A549 treated with CORT108297 at 1 μM for 4 hours (cell line): Measurements from ENCODE around the gene SKP1. TPM values are rescaled to one million over a fixed set of nuclear protein-coding genes. Genes with fewer than 3 reads are reported as not detected.

Experiments
- total RNA-seq: library from RNA; stranded (reverse); fragments of 200-300 nt; extraction: Qiagen RNA extraction; gene quantifications from 5 replicates; pipeline ENCODE4 v1.2.3, GENCODE V29; 2022

SKP1 gene
- 604 to 794 TPM (median 610 TPM) in 5 replicates for total RNA-seq

GRCh38 chr5:134176511-134177368 lies at the start of gene SKP1:
SKP1 (minus strand) TSS chr5:134176950; CDS start chr5:134174022, 2,928 bp downstream.

GRCh38 chr5:134225780-134226440 lies 49.2 kb upstream of the SKP1 start, which contains the start of gene PPP2CA:
PPP2CA (minus strand) TSS chr5:134226073; CDS start chr5:134225861, 212 bp downstream.

GRCh38 chr5:134113902-134114875 lies 62.6 kb downstream of the SKP1 start, which contains the start of gene TCF7:
TCF7 (plus strand) TSS chr5:134114681; CDS start chr5:134114907, 226 bp downstream.

Other genes starting within 250 kb of the SKP1 start
- 41.3 to 59.1 TPM (median 55.4 TPM) in 5 replicates for gene C5orf15, start 208.3 kb downstream of the SKP1 start, total RNA-seq
- gene VDAC1, start 172.0 kb downstream of the SKP1 start, total RNA-seq = 397 to 403 TPM (median 398 TPM) in 5 replicates
- 12.6 to 16.6 TPM (median 15.3 TPM) in 5 replicates for gene TCF7, start 62.3 kb downstream of the SKP1 start, total RNA-seq
- gene PPP2CA, start 49.1 kb upstream of the SKP1 start, total RNA-seq = 249 to 282 TPM (median 272 TPM) in 5 replicates
- 1.1 to 1.5 TPM (median 1.5 TPM) in 5 replicates for gene CDKL3, start 190.2 kb upstream of the SKP1 start, total RNA-seq
- gene UBE2B, start 194.6 kb upstream of the SKP1 start, total RNA-seq = 61.4 to 77.1 TPM (median 69.9 TPM) in 5 replicates
- 37.5 to 44.4 TPM (median 42.5 TPM) in 5 replicates for gene CDKN2AIPNL, start 234.9 kb upstream of the SKP1 start, total RNA-seq